ENCODE results near the gene SNU13. TPM values are rescaled to one million over a fixed set of nuclear protein-coding genes. Genes with fewer than 3 reads are reported as not detected.
"Not testable (repeated sequence)": the region's sequence is repeated elsewhere in the genome, so short reads cannot be mapped to it uniquely, and the experiment has no call there.

SNU13 gene
- polyA plus RNA-seq (ENCODE audit: insufficient read length) = 114 TPM

- DNase-seq (ENCODE audit: low read depth) = peak; percentile 77
Observed at GRCh38 chr22:41688365-41689211, at the start of gene SNU13. Gene SNU13, minus strand, starts transcription at chr22:41688867. Its CDS starts 71 bp downstream, at chr22:41688796.

- DNase-seq (ENCODE audit: low read depth) = not testable (repeated sequence)
Observed at GRCh38 chr22:41733241-41733640, 44.6 kb upstream of the SNU13 start.

GRCh38 chr22:41732096-41732772, 43.6 kb upstream of the SNU13 start:
- no peak for DNase-seq (ENCODE audit: low read depth)

GRCh38 chr22:41731609-41732008, 42.9 kb upstream of the SNU13 start:
- DNase-seq (ENCODE audit: low read depth) = no peak

- no peak for DNase-seq (ENCODE audit: low read depth)
Observed at GRCh38 chr22:41725510-41726110, 36.9 kb upstream of the SNU13 start.

DNA sequence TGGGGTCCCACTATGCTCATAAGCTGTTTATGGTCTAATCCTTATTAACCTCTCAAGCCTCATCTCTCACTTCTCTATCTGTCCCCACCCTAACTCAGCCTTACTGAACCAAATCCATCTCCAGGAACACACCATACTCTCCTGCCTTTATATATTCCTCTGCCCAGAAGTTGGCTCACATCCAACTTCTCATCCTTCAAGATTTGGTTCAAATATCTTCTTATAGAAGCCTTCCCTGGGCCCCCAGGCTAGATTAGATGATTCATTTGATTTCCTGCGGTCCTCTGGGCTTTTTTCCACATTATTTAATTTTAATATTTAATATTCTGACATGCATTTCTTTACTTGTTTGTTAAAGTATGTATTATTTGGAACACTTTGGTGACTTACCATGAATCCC, 33.8 kb upstream of the SNU13 start:
- DNase-seq (ENCODE audit: low read depth) = no peak

- DNase-seq (ENCODE audit: low read depth) = no peak
Observed at GRCh38 chr22:41713004-41713403, 24.3 kb upstream of the SNU13 start.

- DNase-seq (ENCODE audit: low read depth) = no peak
Observed at GRCh38 chr22:41709341-41709740, 20.7 kb upstream of the SNU13 start.

- DNase-seq (ENCODE audit: low read depth) = no peak
Observed at GRCh38 chr22:41702763-41703162, 14.1 kb upstream of the SNU13 start.

DNA sequence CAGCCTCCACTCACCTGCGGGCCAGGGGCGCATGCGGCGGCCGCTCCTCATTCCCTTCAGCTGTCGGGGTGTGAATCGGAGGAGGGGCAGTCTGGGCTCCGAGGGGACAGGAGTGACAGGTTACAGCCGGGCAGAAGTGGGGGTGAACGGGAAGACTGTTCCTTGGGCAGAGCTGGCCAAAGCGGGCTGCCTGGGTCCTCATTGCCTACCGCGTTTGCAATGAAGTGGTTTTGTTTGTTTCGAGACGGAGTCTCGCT, 11.4 kb upstream of the SNU13 start:
- DNase-seq (ENCODE audit: low read depth) = no peak

DNA sequence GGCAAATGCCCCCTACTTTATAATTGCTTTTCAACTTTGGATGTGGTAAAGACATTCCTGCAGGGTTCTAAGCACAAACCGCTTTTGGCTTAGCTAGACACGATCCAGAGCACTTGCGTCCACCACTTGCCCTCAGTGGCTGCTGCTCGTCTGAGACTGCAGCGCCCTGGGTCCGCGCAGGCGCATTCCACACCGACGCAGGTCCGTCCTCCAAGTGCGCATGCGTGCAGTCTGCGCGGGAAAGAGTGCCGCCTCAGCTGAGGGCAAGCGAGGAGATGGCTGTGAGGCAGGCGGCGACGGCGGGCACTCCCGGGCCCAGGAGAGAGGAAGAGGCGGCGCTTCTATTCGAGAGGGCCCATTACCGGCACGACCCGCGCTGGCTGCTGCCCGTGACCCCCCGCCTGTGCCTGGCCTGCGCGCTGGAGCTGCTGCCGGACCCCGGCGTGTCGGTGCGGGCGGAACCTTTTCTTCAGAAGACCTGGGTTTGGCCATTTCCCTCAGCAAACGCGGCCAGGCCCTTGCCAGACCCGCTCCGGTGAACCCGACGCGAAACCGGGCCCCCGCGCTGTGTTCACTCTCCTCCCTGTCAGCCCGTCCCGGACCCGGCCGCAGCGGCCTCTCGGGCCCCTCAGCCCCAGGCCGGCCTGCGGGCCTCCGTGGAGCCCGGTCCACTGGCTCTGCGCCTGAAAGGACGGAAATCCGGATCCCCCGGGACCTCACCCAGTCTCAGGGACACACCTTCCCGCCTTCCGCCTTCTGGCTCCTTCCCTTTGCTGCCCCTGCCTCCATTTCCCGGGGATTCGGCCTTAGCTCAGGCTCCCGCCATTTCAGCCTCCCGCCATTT, 10.8 kb upstream of the SNU13 start, which contains the start of gene MEI1:
Gene MEI1 (plus strand): TSS at position 240 of the 844 bp plus-strand sequence. CDS start 36 bp downstream, at position 276.
- DNase-seq (ENCODE audit: low read depth) = peak; percentile 49

- peak; percentile 60 for DNase-seq (ENCODE audit: low read depth)
Observed at GRCh38 chr22:41697126-41697775, 8.6 kb upstream of the SNU13 start.

DNA sequence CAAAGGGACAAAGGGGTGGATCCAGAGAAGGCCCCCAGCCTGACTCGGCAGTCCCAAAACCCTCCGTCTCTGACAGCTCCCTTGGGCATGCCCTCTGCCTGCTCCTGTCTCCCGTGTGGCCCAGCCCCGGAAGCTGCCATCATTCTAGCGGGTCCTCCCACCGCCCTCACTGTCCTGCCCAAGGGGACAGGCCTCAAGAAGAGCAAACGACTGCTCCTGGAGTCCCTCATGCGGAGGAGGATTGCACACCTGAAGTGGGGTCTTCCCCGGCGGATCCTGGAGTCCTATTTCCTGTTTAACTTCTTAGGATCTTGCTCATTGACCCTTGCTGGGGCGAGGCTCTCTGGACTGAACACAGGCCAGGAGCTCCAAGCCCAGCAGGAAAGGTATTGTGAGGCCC, 8.0 kb upstream of the SNU13 start:
- DNase-seq (ENCODE audit: low read depth) = no peak

DNA sequence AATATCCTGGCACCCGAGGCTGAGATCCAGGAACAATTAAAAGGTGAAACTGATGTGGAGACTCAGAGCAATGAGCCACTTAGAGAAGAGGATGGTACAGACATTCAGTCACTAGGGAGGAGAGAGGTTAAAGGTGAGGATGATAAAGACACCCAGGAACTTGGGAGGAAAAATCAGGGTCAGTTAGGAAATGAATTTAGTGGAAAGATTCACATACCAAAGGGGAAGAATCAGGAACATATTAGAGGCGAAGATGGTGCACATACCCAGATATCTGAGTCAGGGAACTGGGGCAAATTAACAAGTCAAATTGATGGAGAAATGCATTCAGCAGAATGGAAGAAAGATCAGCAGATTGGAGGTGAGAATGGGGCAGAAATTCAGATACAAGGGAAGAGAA, 6.5 kb upstream of the SNU13 start:
- no peak for DNase-seq (ENCODE audit: low read depth)

- no peak for DNase-seq (ENCODE audit: low read depth)
Observed at GRCh38 chr22:41690476-41690875, 1.8 kb upstream of the SNU13 start.

DNA sequence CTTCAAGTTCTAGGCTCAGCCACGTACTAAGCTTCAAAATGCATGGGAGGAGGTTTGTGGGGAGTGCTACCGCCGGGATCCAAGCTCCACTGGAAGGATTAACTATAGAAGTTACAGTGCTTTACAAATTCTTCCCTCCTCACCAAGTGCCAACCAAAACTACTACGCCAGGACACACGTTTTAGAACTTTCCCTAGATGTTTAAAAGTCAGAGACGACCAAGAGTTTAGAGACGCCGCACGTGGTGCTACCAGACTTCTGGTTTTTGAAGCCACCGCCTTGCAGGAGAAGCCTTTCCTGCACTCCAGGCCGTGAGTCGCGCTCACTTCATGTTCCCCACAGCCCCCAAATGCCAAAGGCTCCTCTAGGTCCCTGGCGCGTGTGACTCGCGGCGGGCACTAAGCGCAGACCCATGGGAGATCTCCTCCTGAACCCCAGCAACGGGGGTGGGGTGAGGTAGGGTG, 734 bp downstream of the SNU13 start:
- no peak for DNase-seq (ENCODE audit: low read depth)

DNA sequence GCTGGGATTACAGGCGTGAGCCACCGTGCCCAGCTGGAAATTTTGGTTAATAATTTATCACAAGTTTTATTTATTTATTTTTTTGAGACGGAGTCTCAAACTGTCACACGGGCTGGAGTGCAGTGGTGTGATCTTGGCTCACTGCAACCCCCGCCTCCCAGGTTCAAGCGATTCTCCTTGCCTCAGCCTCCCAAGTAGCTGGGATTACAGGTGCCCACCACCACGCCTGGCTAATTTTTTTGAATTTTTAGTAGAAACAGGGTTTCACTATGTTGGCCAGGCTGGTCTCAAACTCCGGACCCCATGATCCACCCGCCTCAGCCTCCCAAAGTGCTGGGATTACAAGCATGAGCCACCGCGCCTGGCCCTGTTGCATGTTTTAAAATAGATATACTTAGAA, 1.8 kb downstream of the SNU13 start:
- DNase-seq (ENCODE audit: low read depth) = not testable (repeated sequence)

DNA sequence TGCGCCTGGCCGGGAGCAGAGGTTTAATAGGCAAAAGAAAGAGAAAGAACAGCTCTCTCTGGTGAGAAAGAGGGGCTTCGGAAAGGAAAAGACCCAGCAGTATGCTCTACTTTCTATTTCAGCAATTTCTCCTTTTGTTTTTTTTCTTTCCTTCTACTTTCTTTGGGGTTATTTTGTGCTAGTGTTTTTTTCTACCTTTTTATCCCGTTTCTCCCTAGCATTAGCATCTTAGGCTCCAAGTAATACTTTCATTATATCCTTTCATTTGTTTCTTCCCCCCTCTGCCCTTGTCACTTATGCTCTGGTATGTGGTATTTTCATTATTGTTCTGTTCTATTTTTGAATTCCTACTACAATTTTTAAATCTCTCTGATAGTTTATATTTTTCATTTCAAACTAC, 4.5 kb downstream of the SNU13 start:
- DNase-seq (ENCODE audit: low read depth) = no peak

GRCh38 chr22:41683616-41684015, 5.1 kb downstream of the SNU13 start:
- no peak for DNase-seq (ENCODE audit: low read depth)

GRCh38 chr22:41683052-41683451, 5.6 kb downstream of the SNU13 start:
- DNase-seq (ENCODE audit: low read depth) = no peak
